Neural progenitor cell (in vitro differentiated cells): ENCODE measurements around the gene KANSL2. TPM values are rescaled to one million over a fixed set of nuclear protein-coding genes. Genes with fewer than 3 reads are reported as not detected.
"Not testable (repeated sequence)": the region's sequence is repeated elsewhere in the genome, so short reads cannot be mapped to it uniquely, and the experiment has no call there.

Experiments
- DNase-seq: peaks from one replicate; pipeline ENCODE4 v3.0.0-alpha.2; 2016; ENCODE audit warnings: low spot score
- H2AFZ ChIP-seq: fragments of 200-600 bp; sonication (generic); replicated peaks from 2 replicates; pipeline ENCODE4 v1.6.1; 2016; ENCODE audit warnings: antibody characterized with exemption
- H3F3A ChIP-seq: fragments of 200-600 bp; sonication (generic); 2 replicates; pipeline ENCODE4 v1.6.1; 2016; ENCODE audit warnings: antibody characterized with exemption, low read depth
- H3K27ac ChIP-seq: fragments of 200-600 bp; sonication (generic); 2 replicates; pipeline ENCODE4 v1.5.1; 2016; ENCODE audit warnings: mild to moderate bottlenecking
- H3K27me3 ChIP-seq: fragments of 200-600 bp; sonication (generic); 2 replicates; pipeline ENCODE4 v1.6.1; 2016; ENCODE audit warnings: mild to moderate bottlenecking, moderate library complexity
- H3K36me3 ChIP-seq: fragments of 200-600 bp; sonication (generic); 2 replicates; pipeline ENCODE4 v1.5.1; 2016
- H3K4me1 ChIP-seq: fragments of 200-600 bp; sonication (generic); 2 replicates; pipeline ENCODE4 v1.6.1; 2016; ENCODE audit warnings: mixed run types
- H3K4me2 ChIP-seq: fragments of 200-600 bp; sonication (generic); 2 replicates; pipeline ENCODE4 v1.6.1; 2016
- H3K4me3 ChIP-seq: fragments of 200-600 bp; sonication (generic); 2 replicates; pipeline ENCODE4 v1.5.1; 2016
- H3K79me2 ChIP-seq: fragments of 200-600 bp; sonication (generic); 2 replicates; pipeline ENCODE4 v1.6.1; 2016; ENCODE audit warnings: low read depth
- H3K9ac ChIP-seq: fragments of 200-600 bp; sonication (generic); 2 replicates; pipeline ENCODE4 v1.6.1; 2016
- H3K9me3 ChIP-seq: fragments of 200-600 bp; sonication (generic); 2 replicates; pipeline ENCODE4 v1.5.1; 2016; ENCODE audit warnings: low read depth
- H4K20me1 ChIP-seq: fragments of 200-600 bp; sonication (generic); 2 replicates; pipeline ENCODE4 v1.6.1; 2016; ENCODE audit warnings: low read depth
- H3K27ac Mint-ChIP-seq: 3 replicates; pipeline ENCODE4 v1.8.0; 2021; ENCODE audit warnings: mixed read lengths
- H3K27me3 Mint-ChIP-seq: 2 replicates; pipeline ENCODE4 v1.8.0; 2022; ENCODE audit warnings: low read depth, mild to moderate bottlenecking, inconsistent platforms, moderate library complexity, mixed read lengths; ENCODE audit not compliant: insufficient read depth
- H3K36me3 Mint-ChIP-seq: 3 replicates; pipeline ENCODE4 v1.8.0; 2021; ENCODE audit warnings: mixed read lengths
- H3K4me1 Mint-ChIP-seq: 3 replicates; pipeline ENCODE4 v1.8.0; 2021; ENCODE audit warnings: mixed read lengths
- H3K4me3 Mint-ChIP-seq: 3 replicates; pipeline ENCODE4 v1.8.0; 2021; ENCODE audit warnings: mild to moderate bottlenecking, moderate library complexity, mixed read lengths
- H3K9me3 Mint-ChIP-seq: 3 replicates; pipeline ENCODE4 v1.8.0; 2020; ENCODE audit warnings: mixed read lengths
- CTCF ChIP-seq: fragments of 200-600 bp; sonication (generic); IDR thresholded peaks from 2 replicates; pipeline ENCODE4 v1.5.1; 2017; ENCODE audit warnings: antibody characterized with exemption, mild to moderate bottlenecking
- EZH2 ChIP-seq: fragments of 200-600 bp; sonication (generic); IDR thresholded peaks from 2 replicates; pipeline ENCODE4 v1.6.1; 2017; ENCODE audit warnings: antibody characterized with exemption, mild to moderate bottlenecking, moderate library complexity
- EZH2phosphoT487 ChIP-seq: fragments of 200-600 bp; sonication (generic); IDR thresholded peaks from 2 replicates; pipeline ENCODE4 v1.6.1; 2017; ENCODE audit warnings: antibody characterized with exemption
- total RNA-seq: library from RNA; depleted of rRNA; stranded (reverse); fragments of >200 nt; gene quantifications from 2 replicates; pipeline ENCODE4 v1.2.3, GENCODE V29; 2015; ENCODE audit warnings: low replicate concordance

The KANSL2 gene
- total RNA-seq, 1 donor from 2014 or later, result 82.6 TPM

- no peak overlapping the region for H3K4me3 Mint-ChIP-seq
- Histone ChIP-seq H3K9me3 (no peaks in the 10 kb centered on the region), H4K20me1 (no peaks in the 10 kb centered on the region), H3K9ac (no peak overlapping the region), H3K4me1 (peaks cover 13% of the 10 kb centered on the region), H3K79me2 (no peaks in the 10 kb centered on the region), H3F3A (peaks cover 4% of the 10 kb centered on the region), H3K27ac (no peak overlapping the region), H3K27me3 (no peaks in the 10 kb centered on the region), H3K36me3 (no peaks in the 10 kb centered on the region), H3K4me3 (no peak overlapping the region), H2AFZ (no peak overlapping the region), H3K4me2 (no peak overlapping the region)
- DNase-seq, result no peak
- H3K9me3 Mint-ChIP-seq, result no peaks in the 10 kb centered on the region
- TF ChIP-seq CTCF (no peak), EZH2 (no peak), EZH2phosphoT487 (no peak)
- no peaks in the 10 kb centered on the region for H3K36me3 Mint-ChIP-seq
- peaks cover 3% of the 10 kb centered on the region for H3K27me3 Mint-ChIP-seq
- H3K4me1 Mint-ChIP-seq, result peaks cover 8% of the 10 kb centered on the region
- H3K27ac Mint-ChIP-seq, result no peak overlapping the region
These were observed 51.7 kb downstream of the KANSL2 start for GRCh38 chr12:48630346-48630745.

DNA sequence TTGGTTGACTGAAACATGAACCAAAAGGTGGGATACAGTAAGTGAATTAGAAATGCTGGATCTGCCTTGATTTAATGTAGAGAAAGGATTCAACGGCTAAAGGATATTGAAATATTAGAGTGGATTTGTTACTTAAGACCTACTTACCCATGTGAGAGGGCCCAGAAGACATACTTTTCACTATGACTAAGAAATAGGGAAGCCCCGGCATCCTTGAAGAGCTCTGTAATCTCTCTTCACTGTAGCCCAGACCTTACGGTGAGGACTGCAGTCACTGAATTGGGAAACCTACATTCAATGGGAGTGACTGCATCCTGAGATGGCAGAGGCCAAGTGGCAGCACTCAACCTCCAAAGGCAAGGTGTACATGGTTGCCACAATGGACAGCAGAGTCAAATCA lies 52.5 kb downstream of the KANSL2 start:
- Histone ChIP-seq H3K9ac (no peak overlapping the region), H3K27me3 (no peaks in the 10 kb centered on the region), H3K79me2 (no peaks in the 10 kb centered on the region), H3K4me2 (no peak overlapping the region), H3K4me3 (no peak overlapping the region), H3K36me3 (no peaks in the 10 kb centered on the region), H4K20me1 (no peaks in the 10 kb centered on the region), H2AFZ (no peak overlapping the region), H3K9me3 (no peaks in the 10 kb centered on the region), H3F3A (peaks cover 4% of the 10 kb centered on the region), H3K4me1 (peaks cover 13% of the 10 kb centered on the region), H3K27ac (no peak overlapping the region)
- Mint-ChIP-seq H3K36me3 (no peaks in the 10 kb centered on the region), H3K4me1 (peaks cover 8% of the 10 kb centered on the region), H3K9me3 (no peaks in the 10 kb centered on the region), H3K27me3 (peaks cover 3% of the 10 kb centered on the region), H3K27ac (no peak overlapping the region), H3K4me3 (no peak overlapping the region)
- TF ChIP-seq CTCF, result no peak
- no peak for TF ChIP-seq EZH2phosphoT487
- TF ChIP-seq EZH2, result no peak
- DNase-seq, result no peak

GRCh38 chr12:48627556-48627955 lies 54.5 kb downstream of the KANSL2 start:
- no peak overlapping the region for H3K4me3 Mint-ChIP-seq
- Histone ChIP-seq H3K27ac (no peak overlapping the region), H3K4me3 (no peak overlapping the region), H3K4me2 (no peak overlapping the region), H3K9me3 (no peaks in the 10 kb centered on the region), H3K4me1 (peaks cover 13% of the 10 kb centered on the region), H3K36me3 (no peaks in the 10 kb centered on the region), H3K79me2 (no peaks in the 10 kb centered on the region), H3K27me3 (no peaks in the 10 kb centered on the region), H3F3A (peaks cover 4% of the 10 kb centered on the region), H4K20me1 (no peaks in the 10 kb centered on the region), H2AFZ (no peak overlapping the region), H3K9ac (no peak overlapping the region)
- H3K9me3 Mint-ChIP-seq, result no peaks in the 10 kb centered on the region
- no peak overlapping the region for H3K27ac Mint-ChIP-seq
- no peaks in the 10 kb centered on the region for H3K36me3 Mint-ChIP-seq
- peaks cover 3% of the 10 kb centered on the region for H3K27me3 Mint-ChIP-seq
- TF ChIP-seq EZH2phosphoT487, result no peak
- TF ChIP-seq EZH2, result no peak
- no peak for TF ChIP-seq CTCF
- peaks cover 8% of the 10 kb centered on the region for H3K4me1 Mint-ChIP-seq
- DNase-seq, result no peak

- H3K4me2 ChIP-seq, H3K9me3 Mint-ChIP-seq, H3K27ac Mint-ChIP-seq, H3K9ac ChIP-seq, H3K4me1 ChIP-seq, H2AFZ ChIP-seq, H3F3A ChIP-seq, H3K27ac ChIP-seq, H3K4me3 ChIP-seq, H3K27me3 Mint-ChIP-seq, H4K20me1 ChIP-seq, DNase-seq, H3K4me1 Mint-ChIP-seq, H3K27me3 ChIP-seq, H3K4me3 Mint-ChIP-seq, H3K79me2 ChIP-seq, H3K36me3 Mint-ChIP-seq, H3K36me3 ChIP-seq, H3K9me3 ChIP-seq: not testable (repeated sequence)
These were observed 59.0 kb downstream of the KANSL2 start for GRCh38 chr12:48622997-48623396.
